ENCODE results near the gene ARL4C. TPM values are rescaled to one million over a fixed set of nuclear protein-coding genes. Genes with fewer than 3 reads are reported as not detected.
A peak's percentile ranks its signal among the peaks of the same experiment; 100 is the strongest.

The ARL4C gene
- total RNA-seq, 2 experiments from 2014 or later, result 469 to 471 TPM

GRCh38 chr2:234495251-234496054 is 1.4 kb downstream of the ARL4C start:
- peaks cover 67% of the 10 kb centered on the region for H3K36me3 Mint-ChIP-seq (ENCODE audit: low read depth)
- H3K4me1 Mint-ChIP-seq (ENCODE audit: low read depth), result peaks cover 65% of the 10 kb centered on the region
- no peak for ATAC-seq (ENCODE audit: poor library complexity)
- Histone ChIP-seq H3K36me3 (ENCODE audit: insufficient read depth, low read length) (peaks cover 17% of the 10 kb centered on the region), H3K4me1 (ENCODE audit: insufficient read depth, low read length) (peaks cover 38% of the 10 kb centered on the region), H3K27ac (ENCODE audit: low read depth in 1 of 2, low read length in 2 of 2) (peak overlapping the region; percentile 70 to 96), H3K27me3 (ENCODE audit: control insufficient read depth in 1 of 2, insufficient read depth in 2 of 2, low read length in 2 of 2) (no peaks in the 10 kb centered on the region), H3K4me3 (ENCODE audit: low read length) (peak overlapping the region; percentile 94), H3K9me3 (ENCODE audit: control insufficient read depth in 1 of 2, insufficient read depth in 1 of 2, low read length in 2 of 2) (no peaks in the 10 kb centered on the region)
- POLR2A ChIA-PET, result interaction anchor here (0.6 to 12.4 kb wide), 16 partner anchors 9 to 505 kb away, joined by 3 to 265 read pairs (median 9); no protein-coding TSS in a partner anchor
- peak in 10 of 14 experiments; percentile 12 to 55 (median 44) for DNase-seq
- CTCF ChIA-PET, result interaction anchor here (1.0 to 4.3 kb wide), 6 partner anchors 9 to 360 kb away, joined by 3 to 17 read pairs (median 6); no protein-coding TSS in a partner anchor
- intact Hi-C loops (cut with DNase I, micrococcal nuclease), result loop anchor here in 1 of 2 experiments (1.0 to 5.0 kb wide), 4 partner anchors 43 to 207 kb away; no protein-coding TSS in a partner anchor
- H3K9me3 Mint-ChIP-seq, result no peaks in the 10 kb centered on the region
- no peak for TF ChIP-seq CTCF (IDR thresholded peaks at IDR 0.05)
- H3K27ac Mint-ChIP-seq, result peak overlapping the region; percentile 98
- peaks cover 5% of the 10 kb centered on the region for H3K27me3 Mint-ChIP-seq
- peak overlapping the region; percentile 98 for H3K4me3 Mint-ChIP-seq

GRCh38 chr2:234494361-234495250 is 2.3 kb downstream of the ARL4C start:
- ChIA-PET CTCF (interaction anchor here (1.0 to 4.3 kb wide), 5 partner anchors 11 to 359 kb away, joined by 3 to 17 read pairs (median 3); no protein-coding TSS in a partner anchor), POLR2A (interaction anchor here (0.6 to 12.4 kb wide), 9 partner anchors 22 to 1144 kb away, joined by 3 to 265 read pairs (median 4); no protein-coding TSS in a partner anchor)
- Histone ChIP-seq H3K27me3 (ENCODE audit: control insufficient read depth in 1 of 2, insufficient read depth in 2 of 2, low read length in 2 of 2) (no peaks in the 10 kb centered on the region), H3K4me1 (ENCODE audit: insufficient read depth, low read length) (peaks cover 42% of the 10 kb centered on the region), H3K36me3 (ENCODE audit: insufficient read depth, low read length) (peaks cover 17% of the 10 kb centered on the region), H3K27ac (ENCODE audit: low read depth in 1 of 2, low read length in 2 of 2) (peak overlapping the region; percentile 70 to 96), H3K9me3 (ENCODE audit: control insufficient read depth in 1 of 2, insufficient read depth in 1 of 2, low read length in 2 of 2) (no peaks in the 10 kb centered on the region), H3K4me3 (ENCODE audit: low read length) (peak overlapping the region; percentile 94)
- ATAC-seq (ENCODE audit: poor library complexity), result peak; percentile 33
- DNase-seq, result peak in 8 of 14 experiments; percentile 21 to 80 (median 46)
- H3K4me1 Mint-ChIP-seq (ENCODE audit: low read depth), result peaks cover 65% of the 10 kb centered on the region
- intact Hi-C loops (cut with DNase I, micrococcal nuclease), result loop anchor here (1.0 to 5.0 kb wide), 6 partner anchors 30 to 204 kb away; no protein-coding TSS in a partner anchor
- peak overlapping the region; percentile 98 for H3K27ac Mint-ChIP-seq
- TF ChIP-seq CTCF (IDR thresholded peaks at IDR 0.05), result no peak
- H3K27me3 Mint-ChIP-seq, result peaks cover 5% of the 10 kb centered on the region
- no peaks in the 10 kb centered on the region for H3K9me3 Mint-ChIP-seq
- H3K36me3 Mint-ChIP-seq (ENCODE audit: low read depth), result peaks cover 74% of the 10 kb centered on the region
- H3K4me3 Mint-ChIP-seq, result peak overlapping the region; percentile 98

GRCh38 chr2:234493796-234494195 is 3.1 kb downstream of the ARL4C start:
- Mint-ChIP-seq H3K27me3 (peaks cover 5% of the 10 kb centered on the region), H3K36me3 (ENCODE audit: low read depth) (peaks cover 79% of the 10 kb centered on the region), H3K9me3 (no peaks in the 10 kb centered on the region), H3K27ac (peak overlapping the region; percentile 98), H3K4me3 (peak overlapping the region; percentile 98), H3K4me1 (ENCODE audit: low read depth) (peaks cover 65% of the 10 kb centered on the region)
- Histone ChIP-seq H3K4me3 (ENCODE audit: low read length) (peak overlapping the region; percentile 94), H3K27ac (ENCODE audit: low read depth in 1 of 2, low read length in 2 of 2) (peak overlapping the region; percentile 70 to 96), H3K4me1 (ENCODE audit: insufficient read depth, low read length) (peaks cover 42% of the 10 kb centered on the region), H3K36me3 (ENCODE audit: insufficient read depth, low read length) (peaks cover 17% of the 10 kb centered on the region), H3K27me3 (ENCODE audit: control insufficient read depth in 1 of 2, insufficient read depth in 2 of 2, low read length in 2 of 2) (no peaks in the 10 kb centered on the region), H3K9me3 (ENCODE audit: control insufficient read depth in 1 of 2, insufficient read depth in 1 of 2, low read length in 2 of 2) (no peaks in the 10 kb centered on the region)
- DNase-seq, result peak in 1 of 14 experiments; percentile 8
- ChIA-PET CTCF (interaction anchor here (0.8 to 4.3 kb wide), 4 partner anchors 33 to 358 kb away, joined by 3 to 17 read pairs (median 3); no protein-coding TSS in a partner anchor), POLR2A (interaction anchor here (0.9 to 12.4 kb wide), 9 partner anchors 10 to 345 kb away, joined by 3 to 265 read pairs (median 10); no protein-coding TSS in a partner anchor)
- no peak for TF ChIP-seq CTCF (IDR thresholded peaks at IDR 0.05)
- ATAC-seq (ENCODE audit: poor library complexity), result no peak
- intact Hi-C loops (cut with DNase I, micrococcal nuclease), result loop anchor here (1.0 to 5.0 kb wide), 6 partner anchors 29 to 203 kb away; no protein-coding TSS in a partner anchor

Data from CD4-positive, alpha-beta T cell (primary cell).